Subcutaneous abdominal adipose tissue (tissue), 5 donors: ENCODE results near the gene UBE2R2.
"Not testable (repeated sequence)": the region's sequence is repeated elsewhere in the genome, so short reads cannot be mapped to it uniquely, and the experiment has no call there.

ENCODE experiments used
- H3K27ac ChIP-seq: one replicate; pipeline ENCODE4 v1.7.0; 2013; ENCODE audit warnings: low read depth, mild to moderate bottlenecking, inconsistent platforms, low read length, moderate library complexity
- H3K27me3 ChIP-seq, 5 donors: one replicate each; pipeline ENCODE4 v1.7.0; 2013; ENCODE audit warnings: low read length in 5 of 5, inconsistent platforms in 1 of 5; ENCODE audit not compliant: control insufficient read depth in 5 of 5, insufficient read depth in 4 of 5
- H3K36me3 ChIP-seq, 5 donors: one replicate each; pipeline ENCODE4 v1.7.0; 2013; ENCODE audit warnings: low read length in 5 of 5; ENCODE audit not compliant: control insufficient read depth in 5 of 5, insufficient read depth in 5 of 5
- H3K4me1 ChIP-seq, 5 donors: one replicate each; pipeline ENCODE4 v1.7.0; 2013; ENCODE audit warnings: low read length in 5 of 5, mild to moderate bottlenecking in 3 of 5, moderate library complexity in 1 of 5; ENCODE audit not compliant: control insufficient read depth in 5 of 5, insufficient read depth in 5 of 5
- H3K4me3 ChIP-seq, 5 donors: one replicate each; pipeline ENCODE4 v1.7.0; 2013; ENCODE audit warnings: low read length in 5 of 5, low read depth in 1 of 5
- H3K9ac ChIP-seq, 5 donors: one replicate each; pipeline ENCODE4 v1.7.0; 2013; ENCODE audit warnings: low read length in 5 of 5, mild to moderate bottlenecking in 4 of 5, moderate library complexity in 3 of 5
- H3K9me3 ChIP-seq, 5 donors: one replicate each; pipeline ENCODE4 v1.7.0; 2013; ENCODE audit warnings: low read length in 5 of 5; ENCODE audit not compliant: control insufficient read depth in 5 of 5
- donor health status: healthy.
- donor health status: healthy.
- donor health status: healthy.
- donor health status: healthy.
- donor health status: healthy.

The UBE2R2 gene

GRCh38 chr9:33858423-33858822 lies 41.5 kb downstream of the UBE2R2 start:
- H3K27ac ChIP-seq, result no peak overlapping the region
- no peaks in the 10 kb centered on the region for H3K36me3 ChIP-seq
- H3K27me3 ChIP-seq, result no peaks in the 10 kb centered on the region
- no peak overlapping the region for H3K9ac ChIP-seq
- H3K9me3 ChIP-seq, result no peaks in the 10 kb centered on the region
- H3K4me3 ChIP-seq, result no peak overlapping the region
- peaks cover 0 to 13% (median 7%) of the 10 kb centered on the region in 5 donors for H3K4me1 ChIP-seq

DNA sequence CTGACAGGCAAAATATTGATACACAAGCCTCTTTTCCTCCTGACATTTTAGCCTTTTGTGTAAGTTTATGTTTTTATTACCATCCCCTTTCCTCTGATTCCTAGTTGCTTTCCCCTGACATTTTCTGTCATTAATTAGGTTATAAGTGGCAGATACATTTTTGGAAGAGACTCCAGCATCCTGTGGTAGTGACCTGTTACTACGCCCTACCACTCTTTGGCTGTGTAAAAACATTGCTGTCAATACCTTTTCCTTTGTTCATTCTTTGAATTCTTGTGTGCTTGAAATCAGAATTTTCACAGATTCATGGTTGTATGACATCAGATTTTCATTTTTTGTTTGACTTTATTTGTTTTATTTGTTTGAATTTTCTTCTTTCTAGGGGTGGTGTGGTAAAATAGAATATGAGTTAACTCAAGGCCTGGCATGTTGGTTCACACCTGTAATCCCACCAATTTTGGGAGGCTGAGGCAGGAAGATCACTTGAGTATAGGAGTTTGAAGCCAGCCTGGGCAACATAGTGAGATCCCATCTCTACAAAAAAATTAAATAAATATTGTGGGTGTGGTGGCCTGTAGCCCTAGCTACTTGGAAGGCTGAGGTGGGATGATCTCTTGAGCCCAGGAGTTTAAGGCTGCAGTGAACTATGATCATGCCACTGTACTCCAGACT lies 43.4 kb downstream of the UBE2R2 start:
- peaks cover 0 to 13% (median 7%) of the 10 kb centered on the region in 5 donors for H3K4me1 ChIP-seq
- no peaks in the 10 kb centered on the region for H3K27me3 ChIP-seq
- no peaks in the 10 kb centered on the region for H3K36me3 ChIP-seq
- no peaks in the 10 kb centered on the region for H3K9me3 ChIP-seq
- H3K4me3 ChIP-seq, result no peak overlapping the region
- H3K27ac ChIP-seq, result no peak overlapping the region
- H3K9ac ChIP-seq, result no peak overlapping the region

DNA sequence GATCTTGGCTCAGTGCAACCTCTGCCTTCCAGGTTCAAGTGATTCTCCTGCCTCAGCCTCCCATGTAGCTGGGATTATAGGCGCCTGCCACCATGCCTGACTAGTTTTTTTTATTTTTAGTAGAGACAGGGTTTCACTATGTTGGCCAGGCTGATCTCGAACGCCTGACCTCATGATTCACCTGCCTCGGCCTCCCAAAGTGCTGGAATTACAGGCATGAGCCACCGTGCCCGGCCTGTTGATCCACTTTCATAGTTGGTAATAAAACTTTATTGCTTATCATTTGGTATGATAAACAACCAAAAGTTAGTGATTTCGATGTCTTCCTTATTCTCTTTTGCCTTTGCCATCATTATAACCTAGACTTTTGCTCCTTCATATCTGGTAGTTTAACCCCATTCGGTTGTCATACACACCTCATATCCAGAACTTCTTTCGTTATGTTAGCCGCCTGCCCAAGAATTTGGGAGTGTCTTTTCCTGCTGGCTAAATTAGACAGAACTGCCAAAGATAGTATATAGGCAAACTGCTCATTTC lies 45.0 kb downstream of the UBE2R2 start:
- Histone ChIP-seq H3K36me3 (no peaks in the 10 kb centered on the region), H3K27ac (no peak overlapping the region), H3K27me3 (no peaks in the 10 kb centered on the region), H3K9ac (no peak overlapping the region), H3K9me3 (no peaks in the 10 kb centered on the region), H3K4me3 (no peak overlapping the region), H3K4me1 (peaks cover 0 to 10% (median 7%) of the 10 kb centered on the region in 5 donors)

DNA sequence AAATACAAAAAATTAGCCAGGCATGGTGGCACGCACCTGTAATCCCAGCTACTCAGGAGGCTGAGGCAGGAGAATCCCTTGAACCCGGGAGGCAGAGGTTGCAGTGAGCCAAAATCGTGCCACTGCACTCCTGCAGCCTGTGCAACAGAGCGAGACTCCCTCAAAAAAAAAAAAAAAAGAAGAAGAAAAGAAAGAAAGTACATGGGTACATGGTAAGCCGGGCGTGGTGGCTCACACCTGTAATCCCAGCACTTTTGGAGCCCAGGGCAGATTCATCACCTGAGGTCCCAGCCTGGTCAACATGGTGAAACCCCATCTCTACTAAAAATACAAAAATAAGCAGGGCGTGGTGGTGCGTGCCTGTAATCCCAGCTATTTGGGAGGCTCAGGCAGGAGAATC lies 46.1 kb downstream of the UBE2R2 start:
- H3K27me3 ChIP-seq, H3K9me3 ChIP-seq, H3K36me3 ChIP-seq, H3K4me3 ChIP-seq, H3K9ac ChIP-seq, H3K27ac ChIP-seq: not testable (repeated sequence)
- H3K4me1 ChIP-seq, result peaks cover 3 to 18% (median 13%) of the 10 kb centered on the region in 5 donors

DNA sequence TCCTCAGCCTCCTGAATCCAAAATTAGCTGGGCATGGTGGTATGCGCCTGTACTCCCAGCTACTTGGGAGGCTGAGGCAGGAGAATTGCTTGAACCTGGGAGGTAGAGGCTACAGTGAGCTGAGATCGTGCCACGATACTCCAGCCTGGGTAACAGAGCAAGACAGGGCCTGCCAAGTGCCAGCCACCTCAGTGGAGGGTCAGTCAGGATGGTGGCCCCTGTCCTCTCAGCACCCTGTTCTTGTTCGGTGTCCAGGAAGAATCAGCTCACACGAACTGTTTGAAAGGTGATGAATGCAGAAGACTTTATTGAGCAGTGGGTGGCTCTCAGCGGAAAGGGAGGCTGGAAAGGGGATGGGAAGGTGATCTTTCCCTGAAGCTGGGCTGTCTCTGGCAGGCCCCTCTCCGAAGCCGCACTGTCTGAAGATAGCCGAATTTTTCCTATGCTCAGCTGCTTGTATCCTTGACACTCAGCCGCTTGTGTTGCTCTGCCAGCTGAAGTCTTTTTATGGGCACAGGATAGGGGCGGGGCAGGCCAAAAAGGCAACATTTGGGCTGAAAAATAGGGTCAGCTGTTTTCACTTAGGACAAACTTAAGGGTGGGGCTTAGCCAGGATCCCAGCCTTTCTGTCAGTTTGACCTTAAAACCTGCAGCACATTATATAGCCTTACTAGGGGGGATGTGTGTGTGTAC lies 50.9 kb downstream of the UBE2R2 start:
- Histone ChIP-seq H3K4me3 (peak overlapping the region; percentile 26 to 59 (median 42)), H3K9ac (peak overlapping the region in 2 of 5 donors; percentile 43 to 52), H3K9me3 (no peaks in the 10 kb centered on the region), H3K27me3 (no peaks in the 10 kb centered on the region), H3K27ac (peak overlapping the region; percentile 50), H3K36me3 (no peaks in the 10 kb centered on the region), H3K4me1 (peaks cover 9 to 20% (median 18%) of the 10 kb centered on the region in 5 donors)

GRCh38 chr9:33868440-33868973 lies 51.5 kb downstream of the UBE2R2 start:
- Histone ChIP-seq H3K4me1 (peaks cover 9 to 20% (median 18%) of the 10 kb centered on the region in 5 donors), H3K36me3 (no peaks in the 10 kb centered on the region), H3K27ac (peak overlapping the region; percentile 50), H3K9me3 (no peaks in the 10 kb centered on the region), H3K27me3 (no peaks in the 10 kb centered on the region), H3K4me3 (peak overlapping the region; percentile 26 to 59 (median 42)), H3K9ac (peak overlapping the region in 2 of 5 donors; percentile 43 to 52)

DNA sequence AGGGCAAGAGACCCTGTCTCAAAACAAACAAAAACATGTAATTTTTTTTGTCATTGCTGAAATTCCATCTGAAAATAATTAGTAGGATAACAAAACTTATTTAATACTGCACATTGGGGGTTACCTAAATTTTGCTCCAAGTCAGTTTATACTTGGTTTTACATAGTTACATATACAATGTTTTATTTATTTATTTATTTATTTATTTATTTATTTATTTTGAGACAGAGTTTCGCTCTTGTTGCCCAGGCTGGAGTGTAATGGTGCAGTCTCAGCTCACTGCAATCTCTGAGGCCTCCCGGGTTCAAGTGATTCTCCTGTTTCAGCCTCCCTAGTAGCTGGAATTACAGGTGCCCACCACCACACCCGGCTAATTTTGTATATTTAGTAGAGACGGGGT lies 52.3 kb downstream of the UBE2R2 start:
- H3K9ac ChIP-seq, H3K9me3 ChIP-seq, H3K27me3 ChIP-seq, H3K36me3 ChIP-seq, H3K4me3 ChIP-seq: not testable (repeated sequence)
- Histone ChIP-seq H3K4me1 (peaks cover 9 to 20% (median 18%) of the 10 kb centered on the region in 5 donors), H3K27ac (peak overlapping the region; percentile 50)

DNA sequence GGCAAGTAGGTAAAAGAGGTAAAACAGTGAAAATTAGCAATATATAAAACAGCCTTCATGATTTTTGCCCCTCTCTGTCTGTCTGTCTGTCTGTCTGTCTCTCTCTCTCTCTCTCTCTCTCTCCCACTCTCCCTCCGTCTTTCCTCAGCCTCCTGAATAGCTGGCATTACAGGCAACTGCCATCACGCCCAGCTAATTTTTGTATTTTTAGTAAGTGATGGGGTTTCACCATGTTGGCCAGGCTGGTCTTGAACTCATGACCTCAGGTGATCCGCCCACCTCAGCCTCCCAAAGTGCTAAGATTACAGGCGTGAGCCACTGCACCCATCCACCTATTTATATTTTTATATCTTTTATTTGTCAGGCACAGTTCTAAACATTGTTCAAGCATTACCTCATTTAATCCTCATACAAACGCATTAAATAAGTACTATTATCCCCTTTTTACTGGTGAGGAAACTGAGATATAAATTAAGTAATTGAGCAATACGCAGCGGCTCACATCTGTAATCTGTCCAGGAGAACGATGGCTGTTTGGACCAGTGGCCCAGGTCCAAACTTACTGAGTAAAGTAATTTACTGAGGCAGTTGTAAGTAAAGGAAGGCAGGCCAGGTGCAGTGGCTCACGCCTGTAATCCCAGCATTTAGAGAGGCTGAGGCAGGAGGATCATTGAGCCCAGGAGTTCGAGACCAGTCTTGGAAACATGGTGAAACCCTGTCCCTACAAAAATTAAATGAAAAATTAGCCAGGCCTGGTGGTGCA lies 60.9 kb downstream of the UBE2R2 start:
- Histone ChIP-seq H3K9ac (no peak overlapping the region), H3K9me3 (no peaks in the 10 kb centered on the region), H3K27me3 (no peaks in the 10 kb centered on the region), H3K36me3 (no peaks in the 10 kb centered on the region), H3K4me3 (no peak overlapping the region), H3K4me1 (peaks cover 0 to 8% (median 5%) of the 10 kb centered on the region in 5 donors), H3K27ac (no peak overlapping the region)

DNA sequence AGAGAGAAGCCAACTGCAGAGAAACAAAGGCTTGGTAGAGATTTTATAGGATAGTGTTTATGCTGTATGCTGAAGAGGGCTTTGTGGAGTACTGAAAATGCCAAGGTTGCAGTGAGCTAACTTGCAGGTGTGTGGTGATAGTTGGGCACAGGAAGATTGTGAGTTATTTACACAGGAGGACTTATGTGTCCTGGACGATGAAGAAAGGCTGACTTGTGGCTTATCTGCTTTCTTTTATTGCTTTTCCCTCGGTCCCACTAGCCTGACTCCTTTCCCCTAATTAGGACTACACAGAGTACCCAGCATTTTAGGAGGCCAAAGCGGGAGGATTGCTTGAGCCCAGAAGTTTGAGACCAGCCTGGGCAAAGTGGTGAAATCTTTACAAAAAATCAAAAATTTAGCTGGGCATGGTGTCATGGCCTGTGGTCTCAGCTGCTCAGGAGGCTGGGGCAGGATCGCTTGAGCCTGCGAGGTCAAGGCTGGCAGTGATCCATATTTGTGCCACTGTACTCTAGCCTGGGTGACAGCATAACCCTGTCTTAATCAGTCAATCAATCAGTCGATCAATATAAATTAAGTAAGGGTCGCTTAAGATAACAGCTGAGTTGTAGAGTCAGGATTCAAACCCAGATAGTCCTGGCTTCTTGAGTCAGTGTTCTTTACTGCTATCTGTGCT lies 61.9 kb downstream of the UBE2R2 start:
- Histone ChIP-seq H3K27me3 (no peaks in the 10 kb centered on the region), H3K36me3 (no peaks in the 10 kb centered on the region), H3K9me3 (no peaks in the 10 kb centered on the region), H3K9ac (no peak overlapping the region), H3K4me3 (no peak overlapping the region), H3K4me1 (peaks cover 0 to 8% (median 5%) of the 10 kb centered on the region in 5 donors), H3K27ac (no peak overlapping the region)
